ENCODE data around the gene SEC31A. TPM values are rescaled to one million over a fixed set of nuclear protein-coding genes. Genes with fewer than 3 reads are reported as not detected.

Gene SEC31A
- total and polyA plus RNA-seq, 7 donors, result 77.7 to 120 (median 103) TPM

GRCh38 chr4:82896755-82897154 is 5.8 kb upstream of the SEC31A start:
- Histone ChIP-seq H3K36me3 (ENCODE audit: insufficient read depth in 1 of 2, low read depth in 1 of 2) (peaks cover 5 to 52% of the 10 kb centered on the region in 2 donors), H3K4me3 (no peak overlapping the region), H3K27ac (no peak overlapping the region), H3K27me3 (ENCODE audit: insufficient read depth in 3 of 3, low read length in 2 of 3) (no peaks in the 10 kb centered on the region), H3K4me1 (peaks cover 35% of the 10 kb centered on the region), H3K9me3 (no peaks in the 10 kb centered on the region)
- ATAC-seq (no peak), DNase-seq (no peak)
- TF ChIP-seq, protein P1, sequence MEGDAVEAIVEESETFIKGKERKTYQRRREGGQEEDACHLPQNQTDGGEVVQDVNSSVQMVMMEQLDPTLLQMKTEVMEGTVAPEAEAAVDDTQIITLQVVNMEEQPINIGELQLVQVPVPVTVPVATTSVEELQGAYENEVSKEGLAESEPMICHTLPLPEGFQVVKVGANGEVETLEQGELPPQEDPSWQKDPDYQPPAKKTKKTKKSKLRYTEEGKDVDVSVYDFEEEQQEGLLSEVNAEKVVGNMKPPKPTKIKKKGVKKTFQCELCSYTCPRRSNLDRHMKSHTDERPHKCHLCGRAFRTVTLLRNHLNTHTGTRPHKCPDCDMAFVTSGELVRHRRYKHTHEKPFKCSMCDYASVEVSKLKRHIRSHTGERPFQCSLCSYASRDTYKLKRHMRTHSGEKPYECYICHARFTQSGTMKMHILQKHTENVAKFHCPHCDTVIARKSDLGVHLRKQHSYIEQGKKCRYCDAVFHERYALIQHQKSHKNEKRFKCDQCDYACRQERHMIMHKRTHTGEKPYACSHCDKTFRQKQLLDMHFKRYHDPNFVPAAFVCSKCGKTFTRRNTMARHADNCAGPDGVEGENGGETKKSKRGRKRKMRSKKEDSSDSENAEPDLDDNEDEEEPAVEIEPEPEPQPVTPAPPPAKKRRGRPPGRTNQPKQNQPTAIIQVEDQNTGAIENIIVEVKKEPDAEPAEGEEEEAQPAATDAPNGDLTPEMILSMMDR (IDR thresholded peaks at IDR 0.05), result no peak
- 72 to 88% (median 86%) methylated on average over 1 of the region's 1 CpG for WGBS, 3 donors
- intact Hi-C loops (cut with DNase I), result loop anchor here in 1 of 2 donors (5.0 to 10.0 kb wide), 3 partner anchors 138 to 522 kb away; partner anchors contain the start of genes COPS4, COQ2 and HNRNPD

DNA sequence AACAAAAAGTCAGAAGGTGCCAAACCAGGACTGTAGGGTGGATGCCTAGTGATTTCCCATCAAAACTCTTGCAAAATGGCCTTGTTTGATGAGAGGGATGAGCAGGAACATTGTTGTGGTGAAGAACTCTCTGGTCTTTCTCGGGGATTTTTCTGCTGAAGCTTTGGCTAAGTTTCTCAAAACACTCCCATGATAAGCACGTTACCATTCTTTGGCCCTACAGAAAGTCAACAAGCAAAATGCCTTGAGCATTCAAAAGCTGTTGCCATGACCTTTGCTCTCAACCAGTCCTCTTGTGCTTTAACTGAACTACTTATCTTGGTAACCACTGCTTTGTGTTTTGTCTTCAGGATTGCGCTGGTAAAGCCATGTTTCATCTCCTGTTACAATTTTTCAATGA is 3.0 kb upstream of the SEC31A start:
- no peaks in the 10 kb centered on the region for H3K9me3 ChIP-seq
- WGBS, 3 donors, result 90 to 98% (median 90%) methylated on average over 3 of the region's 3 CpGs
- H3K36me3 ChIP-seq (ENCODE audit: insufficient read depth in 1 of 2, low read depth in 1 of 2), result peaks cover 5 to 52% of the 10 kb centered on the region in 2 donors
- H3K4me1 ChIP-seq, result peaks cover 37% of the 10 kb centered on the region
- ATAC-seq (no peak), DNase-seq (no peak)
- no peak overlapping the region for H3K4me3 ChIP-seq
- no peaks in the 10 kb centered on the region for H3K27me3 ChIP-seq (ENCODE audit: insufficient read depth in 3 of 3, low read length in 2 of 3)
- no peak overlapping the region for H3K27ac ChIP-seq
- TF ChIP-seq, protein P1 (IDR thresholded peaks at IDR 0.05), result no peak
- intact Hi-C loops (cut with DNase I), result loop anchor here (5.0 to 10.0 kb wide), 3 partner anchors 118 to 519 kb away; partner anchors contain the start of genes COPS4 (in 1 of the 2), HNRNPD (in 1 of the 2) and LIN54 (in 1 of the 2)

- ATAC-seq, result no peak
- Histone ChIP-seq H3K4me3 (no peak overlapping the region), H3K27me3 (ENCODE audit: insufficient read depth in 3 of 3, low read length in 2 of 3) (no peaks in the 10 kb centered on the region), H3K27ac (no peak overlapping the region), H3K4me1 (peaks cover 29% of the 10 kb centered on the region), H3K9me3 (no peaks in the 10 kb centered on the region), H3K36me3 (ENCODE audit: insufficient read depth in 1 of 2, low read depth in 1 of 2) (peaks cover 5 to 48% of the 10 kb centered on the region in 2 donors)
- TF ChIP-seq, protein P1 (IDR thresholded peaks at IDR 0.05), result no peak
- intact Hi-C loops (cut with DNase I), result loop anchor here (5.0 to 10.0 kb wide), 3 partner anchors 120 to 518 kb away; partner anchors contain the start of genes COPS4 (in 1 of the 2), HNRNPD (in 1 of the 2) and LIN54 (in 1 of the 2)
- 68 to 78% (median 69%) methylated on average over 1 of the region's 1 CpG for WGBS, 3 donors
- no peak for DNase-seq
These were observed 1.5 kb upstream of the SEC31A start for GRCh38 chr4:82892467-82892802.

DNA sequence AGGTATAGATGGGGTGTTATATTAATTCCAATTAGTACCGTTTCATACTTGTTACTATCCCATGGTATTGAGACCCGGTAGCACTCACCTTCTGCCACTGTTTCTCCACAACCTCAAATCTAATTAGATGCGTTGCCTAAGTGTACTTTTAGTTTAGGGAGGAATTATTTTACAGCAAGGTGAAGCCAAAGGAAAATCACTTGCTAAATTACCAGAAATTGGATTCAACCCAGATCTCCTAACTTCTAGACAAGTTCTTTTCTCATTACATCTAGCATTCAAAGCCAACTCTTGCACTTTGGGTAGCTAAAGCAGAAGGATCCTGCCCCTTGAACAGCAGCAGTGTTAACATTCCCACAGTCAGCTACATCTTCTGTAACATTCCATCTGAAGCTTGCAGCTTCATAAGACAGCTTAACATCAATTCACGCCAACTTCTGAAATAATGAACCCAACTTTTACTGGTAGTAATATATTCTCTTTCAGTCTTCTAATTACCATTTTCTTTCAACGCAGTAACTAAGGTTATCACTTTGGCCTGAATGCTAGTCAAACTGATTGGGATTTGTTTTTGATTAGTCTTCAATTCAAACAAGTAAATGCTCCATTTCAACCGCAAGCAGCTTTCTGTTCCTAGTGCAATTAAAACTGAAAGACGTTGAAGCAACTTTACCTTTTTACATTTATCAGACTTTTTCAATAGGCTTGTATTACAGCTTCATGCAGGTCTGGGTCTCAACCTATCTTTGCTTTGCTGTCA is 934 bp upstream of the SEC31A start:
- DNase-seq (no peak), ATAC-seq (no peak)
- H3K27ac ChIP-seq, result peak overlapping the region; percentile 86
- H3K4me3 ChIP-seq, result peak overlapping the region; percentile 66
- H3K4me1 ChIP-seq, result peaks cover 26% of the 10 kb centered on the region
- TF ChIP-seq, protein P1 (IDR thresholded peaks at IDR 0.05), result no peak
- no peaks in the 10 kb centered on the region for H3K27me3 ChIP-seq (ENCODE audit: insufficient read depth in 3 of 3, low read length in 2 of 3)
- H3K36me3 ChIP-seq (ENCODE audit: insufficient read depth in 1 of 2, low read depth in 1 of 2), result peaks cover 5 to 43% of the 10 kb centered on the region in 2 donors
- WGBS, 3 donors, result 26 to 28% (median 28%) methylated on average over 7 of the region's 7 CpGs
- intact Hi-C loops (cut with DNase I), result loop anchor here (1.0 to 10.0 kb wide), 4 partner anchors 8 to 517 kb away; partner anchors contain the start of genes COPS4 (in 1 of the 2), HNRNPD (in 1 of the 2), LIN54 (in 1 of the 2) and THAP9 (in 1 of the 2)
- H3K9me3 ChIP-seq, result no peaks in the 10 kb centered on the region
